ENCODE data around the gene TACR1. TPM values are rescaled to one million over a fixed set of nuclear protein-coding genes. Genes with fewer than 3 reads are reported as not detected.

Gene TACR1
- total RNA-seq, 4 donors from 2014 or later = 1.1 to 5.6 TPM; not detected in 2

GRCh38 chr2:75140288-75140687, 59.0 kb downstream of the TACR1 start:
- no peaks in the 10 kb centered on the region for H3K4me1 ChIP-seq
- no peak for TF ChIP-seq POLR2A (IDR thresholded peaks at IDR 0.05)
- TF ChIP-seq, protein P1, sequence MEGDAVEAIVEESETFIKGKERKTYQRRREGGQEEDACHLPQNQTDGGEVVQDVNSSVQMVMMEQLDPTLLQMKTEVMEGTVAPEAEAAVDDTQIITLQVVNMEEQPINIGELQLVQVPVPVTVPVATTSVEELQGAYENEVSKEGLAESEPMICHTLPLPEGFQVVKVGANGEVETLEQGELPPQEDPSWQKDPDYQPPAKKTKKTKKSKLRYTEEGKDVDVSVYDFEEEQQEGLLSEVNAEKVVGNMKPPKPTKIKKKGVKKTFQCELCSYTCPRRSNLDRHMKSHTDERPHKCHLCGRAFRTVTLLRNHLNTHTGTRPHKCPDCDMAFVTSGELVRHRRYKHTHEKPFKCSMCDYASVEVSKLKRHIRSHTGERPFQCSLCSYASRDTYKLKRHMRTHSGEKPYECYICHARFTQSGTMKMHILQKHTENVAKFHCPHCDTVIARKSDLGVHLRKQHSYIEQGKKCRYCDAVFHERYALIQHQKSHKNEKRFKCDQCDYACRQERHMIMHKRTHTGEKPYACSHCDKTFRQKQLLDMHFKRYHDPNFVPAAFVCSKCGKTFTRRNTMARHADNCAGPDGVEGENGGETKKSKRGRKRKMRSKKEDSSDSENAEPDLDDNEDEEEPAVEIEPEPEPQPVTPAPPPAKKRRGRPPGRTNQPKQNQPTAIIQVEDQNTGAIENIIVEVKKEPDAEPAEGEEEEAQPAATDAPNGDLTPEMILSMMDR (IDR thresholded peaks at IDR 0.05) = no peak
- no peak for DNase-seq

GRCh38 chr2:75139171-75139570, 60.1 kb downstream of the TACR1 start:
- TF ChIP-seq POLR2A (IDR thresholded peaks at IDR 0.05) = no peak
- TF ChIP-seq, protein P1 (IDR thresholded peaks at IDR 0.05) = no peak
- no peak overlapping the region for H3K4me3 ChIP-seq

More at GRCh38 chr2:75140288-75140687, 59.0 kb downstream of the TACR1 start:
- Histone ChIP-seq H3K36me3 (no peaks in the 10 kb centered on the region), H3K27ac (no peak overlapping the region), H3K27me3 (no peaks in the 10 kb centered on the region), H3K9me3 (no peaks in the 10 kb centered on the region), H3K4me3 (no peak overlapping the region)

GRCh38 chr2:75138528-75138927, 60.8 kb downstream of the TACR1 start:
- Histone ChIP-seq H3K4me3 (no peak overlapping the region), H3K9me3 (no peaks in the 10 kb centered on the region), H3K27me3 (no peaks in the 10 kb centered on the region), H3K27ac (no peak overlapping the region), H3K36me3 (no peaks in the 10 kb centered on the region), H3K4me1 (peaks cover 0 to 6% (median 0%) of the 10 kb centered on the region in 4 donors)
- DNase-seq = no peak
- no peak for TF ChIP-seq POLR2A (IDR thresholded peaks at IDR 0.05)
- TF ChIP-seq, protein P1 (IDR thresholded peaks at IDR 0.05) = no peak

More at GRCh38 chr2:75139171-75139570, 60.1 kb downstream of the TACR1 start:
- H3K9me3 ChIP-seq = no peaks in the 10 kb centered on the region
- peaks cover 0 to under 1% (median 0%) of the 10 kb centered on the region in 4 donors for H3K4me1 ChIP-seq
- no peaks in the 10 kb centered on the region for H3K36me3 ChIP-seq
- no peaks in the 10 kb centered on the region for H3K27me3 ChIP-seq
- H3K27ac ChIP-seq = no peak overlapping the region
- DNase-seq = no peak

DNA sequence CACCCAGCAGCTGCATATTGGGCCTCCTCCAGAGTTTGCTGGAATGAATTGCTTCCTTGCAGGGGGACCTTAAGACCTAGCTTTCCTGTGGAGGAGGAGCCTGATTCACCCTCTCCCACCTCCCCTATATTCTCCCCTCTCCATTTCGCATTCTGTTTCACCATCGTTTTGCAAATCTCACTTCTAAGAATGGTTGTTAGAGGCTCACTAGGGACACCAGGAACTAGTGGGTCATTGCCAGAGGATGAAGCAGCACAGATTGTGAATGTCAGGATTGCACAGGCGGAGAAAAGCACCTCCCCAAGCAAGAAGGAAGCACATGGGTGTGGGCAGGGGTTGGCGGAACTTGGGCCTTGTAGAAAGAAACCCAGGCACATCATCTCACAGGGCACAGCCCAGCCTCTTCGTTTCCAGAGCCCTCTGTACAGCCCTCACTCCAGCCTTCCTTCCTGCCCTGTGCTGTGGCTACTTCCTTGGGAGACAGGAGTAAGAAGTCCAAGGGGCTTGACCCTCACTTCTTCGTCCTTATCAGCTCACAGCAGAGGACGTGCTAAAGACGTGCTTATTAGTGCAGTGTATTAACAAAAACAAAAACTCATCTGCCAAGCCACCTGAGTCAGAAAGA, 63.4 kb downstream of the TACR1 start:
- no peak for DNase-seq
- Histone ChIP-seq H3K9me3 (no peaks in the 10 kb centered on the region), H3K4me1 (peaks cover 0 to 6% (median 0%) of the 10 kb centered on the region in 4 donors), H3K4me3 (no peak overlapping the region), H3K27ac (no peak overlapping the region), H3K36me3 (no peaks in the 10 kb centered on the region), H3K27me3 (no peaks in the 10 kb centered on the region)
- TF ChIP-seq, protein P1 (IDR thresholded peaks at IDR 0.05) = no peak
- no peak for TF ChIP-seq POLR2A (IDR thresholded peaks at IDR 0.05)

DNA sequence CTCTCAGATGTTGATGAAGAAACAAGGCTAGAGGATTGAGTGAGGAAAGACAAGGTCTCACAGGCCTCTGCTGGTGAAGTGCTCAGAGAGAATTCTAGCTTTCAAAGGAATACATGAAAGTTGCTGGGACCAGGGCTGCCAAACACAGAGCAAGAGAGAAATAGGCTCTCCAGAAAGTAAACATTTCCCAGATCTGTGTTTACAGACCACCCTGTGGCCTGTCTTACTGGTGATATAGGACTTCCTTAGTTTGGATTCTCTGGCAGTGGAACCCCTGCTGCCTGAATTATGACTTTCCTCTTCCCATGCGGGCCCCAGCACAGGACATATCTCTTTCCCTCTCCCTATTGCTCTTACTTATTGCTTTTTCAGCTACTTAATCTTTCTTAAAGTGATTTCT, 64.5 kb downstream of the TACR1 start:
- TF ChIP-seq, protein P1 (IDR thresholded peaks at IDR 0.05) = no peak
- TF ChIP-seq POLR2A (IDR thresholded peaks at IDR 0.05) = no peak
- Histone ChIP-seq H3K9me3 (no peaks in the 10 kb centered on the region), H3K27ac (no peak overlapping the region)

More for the DNA sequence above, 64.5 kb downstream of the TACR1 start:
- H3K4me1 ChIP-seq = peaks cover 0 to 6% (median 0%) of the 10 kb centered on the region in 4 donors
- H3K4me3 ChIP-seq = no peak overlapping the region
- no peaks in the 10 kb centered on the region for H3K27me3 ChIP-seq
- DNase-seq = no peak
- H3K36me3 ChIP-seq = no peaks in the 10 kb centered on the region

All from Peyer's patch (tissue), 4 donors.